GM12892 (cell line): ENCODE measurements around the gene MT1M.

Experiments used
- POLR2AphosphoS5 ChIP-seq: IDR thresholded peaks from 2 replicates; pipeline ENCODE4 v1.6.1; 2011; ENCODE audit warnings: low read depth, low read length, control low read depth
- TAF1 ChIP-seq: IDR thresholded peaks from 2 replicates; pipeline ENCODE4 v1.6.1; 2011; ENCODE audit warnings: low read depth, mild to moderate bottlenecking, control low read depth, low read length, borderline replicate concordance

GRCh38 chr16:56611281-56611833, 21.1 kb upstream of the MT1M start:
- no peak for TF ChIP-seq TAF1
- no peak for TF ChIP-seq POLR2AphosphoS5
